Skeletal muscle tissue (tissue), 4 donors: ENCODE measurements around the gene ANO10. TPM values are rescaled to one million over a fixed set of nuclear protein-coding genes. Genes with fewer than 3 reads are reported as not detected.
A peak's percentile ranks its signal among the peaks of the same experiment; 100 is the strongest.

Source experiments
- H3K27ac ChIP-seq: one replicate; pipeline ENCODE4 v1.7.0; 2013; ENCODE audit warnings: mild to moderate bottlenecking, low read depth, low read length, inconsistent platforms
- H3K27me3 ChIP-seq, 3 donors: one replicate each; pipeline ENCODE4 v1.7.0; 2013; ENCODE audit warnings: low read length in 3 of 3; ENCODE audit not compliant: control insufficient read depth in 3 of 3, insufficient read depth in 3 of 3
- H3K36me3 ChIP-seq, 3 donors: one replicate each; pipeline ENCODE4 v1.7.0; 2013; ENCODE audit warnings: low read length in 3 of 3; ENCODE audit not compliant: control insufficient read depth in 3 of 3, insufficient read depth in 3 of 3
- H3K4me1 ChIP-seq, 3 donors: one replicate each; pipeline ENCODE4 v1.7.0; 2013; ENCODE audit warnings: low read length in 3 of 3, mild to moderate bottlenecking in 3 of 3; ENCODE audit not compliant: control insufficient read depth in 3 of 3, insufficient read depth in 3 of 3
- H3K4me3 ChIP-seq, 3 donors: one replicate each; pipeline ENCODE4 v1.7.0; 2013; ENCODE audit warnings: low read length in 3 of 3
- H3K9ac ChIP-seq, 3 donors: one replicate each; pipeline ENCODE4 v1.7.0; 2013; ENCODE audit warnings: low read length in 3 of 3, mild to moderate bottlenecking in 3 of 3, moderate library complexity in 2 of 3, low read depth in 1 of 3
- H3K9me3 ChIP-seq, 3 donors: one replicate each; pipeline ENCODE4 v1.7.0; 2013; ENCODE audit warnings: low read length in 3 of 3; ENCODE audit not compliant: control insufficient read depth in 3 of 3
- total RNA-seq: library from RNA; depleted of rRNA; stranded (reverse); fragments of >200 nt; gene quantifications from one replicate; pipeline ENCODE4 v1.2.3, GENCODE V29; 2014
- donor health status: Osteomylitis.

The ANO10 gene
- total RNA-seq, 1 donor from 2014 or later, result 25.1 TPM

DNA sequence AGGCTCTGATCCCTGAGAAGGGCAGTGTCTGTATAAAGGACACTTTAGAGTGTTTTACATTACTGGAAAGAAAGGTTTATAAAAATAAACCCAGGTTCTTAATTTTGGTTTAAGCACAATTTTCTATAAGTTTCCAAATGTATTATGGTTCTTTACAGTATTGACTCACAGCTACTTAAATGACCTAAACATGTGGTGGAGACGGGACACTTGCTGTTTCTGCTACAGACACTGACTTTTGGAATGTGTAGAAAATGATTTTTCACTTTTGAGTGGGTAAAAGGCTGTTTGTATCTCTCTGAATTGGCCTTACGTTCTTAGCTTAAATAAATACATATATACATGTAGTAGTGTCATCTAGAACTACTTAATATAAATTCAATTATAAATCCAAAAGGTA lies 280.0 kb downstream of the ANO10 start:
- Histone ChIP-seq H3K4me1 (peaks cover 0 to 7% (median 0%) of the 10 kb centered on the region in 3 donors), H3K36me3 (peaks cover 53 to 72% (median 59%) of the 10 kb centered on the region in 3 donors), H3K4me3 (no peak overlapping the region), H3K9me3 (peaks cover 0 to 7% (median 3%) of the 10 kb centered on the region in 3 donors), H3K27me3 (no peaks in the 10 kb centered on the region), H3K27ac (no peak overlapping the region), H3K9ac (no peak overlapping the region)

DNA sequence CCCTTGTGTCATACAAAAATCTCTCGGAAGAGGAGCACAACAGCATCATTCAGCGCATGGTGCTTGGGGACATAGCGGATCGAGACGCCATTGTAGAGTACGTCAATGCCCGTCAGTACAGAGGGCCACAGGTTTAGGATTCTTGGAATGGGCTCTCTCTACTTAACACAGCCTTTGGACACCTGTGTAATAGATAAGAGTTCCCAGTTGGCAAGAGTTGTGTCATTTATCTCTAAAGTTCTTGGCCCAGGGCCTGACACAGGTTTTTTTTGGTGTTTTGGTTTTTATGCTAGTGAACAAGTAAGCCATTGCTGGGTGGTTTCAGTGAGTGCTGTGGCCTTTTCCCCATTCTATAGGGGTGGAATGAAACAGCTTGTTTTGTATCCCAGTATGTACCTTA lies 281.4 kb downstream of the ANO10 start:
- peaks cover 3 to 13% (median 6%) of the 10 kb centered on the region in 3 donors for H3K9me3 ChIP-seq
- H3K27ac ChIP-seq, result no peak overlapping the region
- H3K4me3 ChIP-seq, result no peak overlapping the region
- H3K4me1 ChIP-seq, result peaks cover 0 to 7% (median 0%) of the 10 kb centered on the region in 3 donors
- peaks cover 55 to 67% (median 63%) of the 10 kb centered on the region in 3 donors for H3K36me3 ChIP-seq
- H3K27me3 ChIP-seq, result no peaks in the 10 kb centered on the region
- H3K9ac ChIP-seq, result no peak overlapping the region

DNA sequence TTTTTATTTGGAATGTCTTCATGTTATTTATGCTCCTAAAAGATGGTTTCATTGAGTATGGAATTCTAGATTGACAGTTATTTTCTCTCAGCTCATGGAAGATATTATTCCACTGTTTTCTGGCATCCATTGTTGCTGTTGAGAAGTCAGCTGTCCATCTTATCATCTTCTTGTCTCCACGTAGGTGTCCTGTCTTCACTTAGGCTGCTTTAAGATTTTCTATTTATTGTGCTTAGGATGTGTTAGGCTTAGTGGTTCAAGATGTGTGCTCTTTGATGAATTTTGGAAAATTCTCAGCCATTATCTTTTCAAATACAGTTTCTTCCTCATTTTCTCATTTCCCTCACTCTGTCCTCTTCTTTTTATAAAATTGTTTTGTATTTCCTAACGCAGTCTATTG lies 283.5 kb downstream of the ANO10 start:
- Histone ChIP-seq H3K4me3 (no peak overlapping the region), H3K36me3 (peaks cover 41 to 58% (median 56%) of the 10 kb centered on the region in 3 donors), H3K27me3 (no peaks in the 10 kb centered on the region), H3K4me1 (peaks cover 0 to 4% (median 0%) of the 10 kb centered on the region in 3 donors), H3K27ac (no peak overlapping the region), H3K9ac (no peak overlapping the region), H3K9me3 (peaks cover 3 to 14% (median 6%) of the 10 kb centered on the region in 3 donors)

DNA sequence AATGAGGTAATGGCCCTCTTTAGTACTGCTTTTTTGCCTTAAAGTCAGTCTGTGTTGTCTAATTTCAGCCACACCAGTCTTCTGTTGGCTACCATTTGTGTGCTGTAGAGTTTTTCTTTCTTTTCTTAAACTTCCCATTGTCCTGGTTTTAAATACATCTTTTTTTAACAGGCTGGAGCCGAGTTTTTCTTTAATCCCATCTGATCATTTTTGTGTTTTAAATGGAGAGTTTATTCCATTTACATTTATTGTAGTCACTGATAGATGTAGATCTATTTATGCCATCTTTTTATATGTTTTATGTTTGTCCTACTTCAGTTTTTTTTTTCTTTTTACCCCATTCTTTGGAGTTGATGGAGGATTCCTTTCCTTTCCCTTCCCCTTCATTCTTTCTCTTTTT lies 286.0 kb downstream of the ANO10 start:
- Histone ChIP-seq H3K27me3 (no peaks in the 10 kb centered on the region), H3K27ac (no peak overlapping the region), H3K9ac (no peak overlapping the region), H3K9me3 (peaks cover 3 to 14% (median 6%) of the 10 kb centered on the region in 3 donors), H3K36me3 (peaks cover 31 to 43% (median 42%) of the 10 kb centered on the region in 3 donors), H3K4me3 (no peak overlapping the region), H3K4me1 (no peaks in the 10 kb centered on the region)

DNA sequence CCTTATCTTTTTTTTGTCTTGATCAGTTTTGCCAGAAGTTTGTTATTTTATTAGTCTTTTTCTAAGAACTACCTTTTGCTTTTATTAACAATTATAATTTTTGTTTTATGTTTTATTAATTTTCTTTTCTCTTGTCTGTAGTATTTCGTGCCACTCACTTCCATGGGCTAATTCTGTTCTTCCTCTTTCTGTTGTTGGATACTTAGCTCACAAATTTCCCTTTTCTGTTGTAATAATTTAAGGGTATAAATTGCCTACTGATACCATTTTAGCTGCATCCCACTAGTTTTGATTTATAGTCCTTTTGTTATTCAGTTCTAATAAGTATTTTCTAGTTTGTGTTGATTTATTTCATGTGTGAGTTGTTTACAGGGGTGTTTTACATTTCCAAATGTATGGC lies 286.8 kb downstream of the ANO10 start:
- no peak overlapping the region for H3K9ac ChIP-seq
- no peaks in the 10 kb centered on the region for H3K4me1 ChIP-seq
- H3K9me3 ChIP-seq, result peaks cover 3 to 14% (median 6%) of the 10 kb centered on the region in 3 donors
- peaks cover 25 to 35% (median 34%) of the 10 kb centered on the region in 3 donors for H3K36me3 ChIP-seq
- H3K4me3 ChIP-seq, result no peak overlapping the region
- H3K27ac ChIP-seq, result no peak overlapping the region
- no peaks in the 10 kb centered on the region for H3K27me3 ChIP-seq

DNA sequence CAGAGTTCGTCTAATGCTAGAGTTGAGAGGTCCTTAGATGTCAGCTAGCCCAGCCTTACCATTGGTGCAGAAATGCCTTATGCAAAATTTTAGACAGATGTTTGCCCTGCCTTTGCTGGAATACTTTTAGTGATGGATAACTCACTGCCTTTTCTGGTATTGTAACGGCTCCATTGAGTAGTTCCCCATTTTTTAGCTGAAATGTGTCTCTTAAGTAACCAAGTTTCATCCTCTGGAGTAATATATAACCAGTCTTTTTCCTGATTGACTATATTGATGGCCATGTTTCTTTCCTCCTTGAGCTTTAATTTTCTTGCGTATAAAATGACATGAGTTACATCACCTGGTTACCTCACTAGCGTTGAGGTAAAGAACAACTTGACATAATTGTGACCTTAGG lies 290.4 kb downstream of the ANO10 start:
- no peak overlapping the region for H3K9ac ChIP-seq
- H3K27me3 ChIP-seq, result no peaks in the 10 kb centered on the region
- H3K4me3 ChIP-seq, result no peak overlapping the region
- H3K9me3 ChIP-seq, result peaks cover 0 to 7% (median 6%) of the 10 kb centered on the region in 3 donors
- peaks cover 14 to 19% (median 16%) of the 10 kb centered on the region in 3 donors for H3K4me1 ChIP-seq
- H3K27ac ChIP-seq, result no peak overlapping the region
- H3K36me3 ChIP-seq, result peaks cover 4 to 16% (median 10%) of the 10 kb centered on the region in 3 donors

DNA sequence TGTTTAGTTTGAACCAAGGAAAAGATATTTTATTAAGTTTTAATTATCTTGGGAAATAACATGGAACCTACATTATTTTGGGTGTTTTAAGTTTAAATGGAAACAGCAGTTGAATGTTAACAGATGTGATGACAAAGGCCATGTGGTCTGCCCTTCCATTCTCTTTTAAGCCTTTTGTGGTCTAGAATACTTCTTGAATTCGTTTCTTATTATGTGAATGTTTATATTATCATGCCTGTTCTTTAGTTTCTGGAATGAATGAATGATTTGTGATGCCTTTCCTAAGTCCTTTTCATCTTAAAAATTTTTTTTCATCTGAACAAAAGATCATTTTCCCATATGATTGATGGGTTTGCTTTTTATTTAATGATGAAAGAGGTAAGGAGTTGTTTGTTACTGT lies 290.8 kb downstream of the ANO10 start:
- H3K27me3 ChIP-seq, result no peaks in the 10 kb centered on the region

DNA sequence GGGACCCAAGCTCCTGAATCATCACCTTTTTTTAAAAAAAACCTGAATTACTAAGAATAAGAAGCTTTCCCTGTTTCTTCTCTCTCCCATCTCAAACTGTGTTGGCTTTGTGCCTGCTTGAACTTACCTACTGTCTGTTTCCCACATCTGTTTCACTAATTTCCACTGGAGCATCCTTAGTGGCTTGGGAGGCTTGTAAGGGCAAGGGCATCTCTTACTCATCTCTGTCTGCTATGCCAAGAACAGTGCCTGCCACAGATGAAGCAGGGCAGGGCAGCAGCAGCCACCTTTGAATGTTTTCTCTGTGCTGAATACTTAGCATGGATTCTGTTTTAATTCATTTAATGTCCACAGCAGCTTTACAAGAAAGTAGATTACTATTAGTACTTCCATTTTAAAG lies 293.2 kb downstream of the ANO10 start:
- H3K9me3 ChIP-seq, result no peaks in the 10 kb centered on the region
- H3K4me1 ChIP-seq, result peaks cover 22 to 30% (median 24%) of the 10 kb centered on the region in 3 donors
- H3K36me3 ChIP-seq, result peaks cover 0 to 3% (median 3%) of the 10 kb centered on the region in 3 donors
- no peaks in the 10 kb centered on the region for H3K27me3 ChIP-seq
- H3K4me3 ChIP-seq, result no peak overlapping the region
- no peak overlapping the region for H3K9ac ChIP-seq
- H3K27ac ChIP-seq, result peak overlapping the region; percentile 79

More for the DNA sequence above, 290.8 kb downstream of the ANO10 start:
- Histone ChIP-seq H3K36me3 (peaks cover 2 to 12% (median 10%) of the 10 kb centered on the region in 3 donors), H3K27ac (no peak overlapping the region), H3K4me3 (no peak overlapping the region), H3K9me3 (peaks cover 0 to 7% (median 3%) of the 10 kb centered on the region in 3 donors), H3K9ac (no peak overlapping the region), H3K4me1 (peaks cover 18 to 23% (median 20%) of the 10 kb centered on the region in 3 donors)

DNA sequence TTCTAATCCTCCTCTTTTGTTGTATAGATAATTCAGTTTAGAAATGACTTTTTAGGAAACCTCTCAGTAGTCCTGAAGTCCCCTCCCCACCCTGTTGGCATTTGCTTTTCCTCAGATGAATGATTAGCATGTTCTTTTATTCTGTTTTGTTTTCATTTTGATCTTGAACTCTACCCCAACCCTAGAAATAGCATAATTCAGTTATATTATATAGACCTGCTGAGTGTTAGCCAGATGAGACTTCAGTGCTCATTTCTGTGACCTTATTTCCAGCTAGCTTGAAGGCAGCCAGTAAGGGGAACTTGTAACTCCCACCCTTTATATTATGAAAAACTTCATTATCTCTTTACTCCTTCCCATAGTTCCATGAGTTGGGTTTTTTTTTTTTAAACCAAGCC lies 294.2 kb downstream of the ANO10 start:
- Histone ChIP-seq H3K4me3 (peak overlapping the region in 1 of 3 donors; percentile 24), H3K27ac (peak overlapping the region; percentile 79), H3K4me1 (peaks cover 22 to 30% (median 24%) of the 10 kb centered on the region in 3 donors), H3K9me3 (no peaks in the 10 kb centered on the region), H3K27me3 (no peaks in the 10 kb centered on the region), H3K36me3 (peaks cover 0 to 2% (median 2%) of the 10 kb centered on the region in 3 donors), H3K9ac (no peak overlapping the region)

DNA sequence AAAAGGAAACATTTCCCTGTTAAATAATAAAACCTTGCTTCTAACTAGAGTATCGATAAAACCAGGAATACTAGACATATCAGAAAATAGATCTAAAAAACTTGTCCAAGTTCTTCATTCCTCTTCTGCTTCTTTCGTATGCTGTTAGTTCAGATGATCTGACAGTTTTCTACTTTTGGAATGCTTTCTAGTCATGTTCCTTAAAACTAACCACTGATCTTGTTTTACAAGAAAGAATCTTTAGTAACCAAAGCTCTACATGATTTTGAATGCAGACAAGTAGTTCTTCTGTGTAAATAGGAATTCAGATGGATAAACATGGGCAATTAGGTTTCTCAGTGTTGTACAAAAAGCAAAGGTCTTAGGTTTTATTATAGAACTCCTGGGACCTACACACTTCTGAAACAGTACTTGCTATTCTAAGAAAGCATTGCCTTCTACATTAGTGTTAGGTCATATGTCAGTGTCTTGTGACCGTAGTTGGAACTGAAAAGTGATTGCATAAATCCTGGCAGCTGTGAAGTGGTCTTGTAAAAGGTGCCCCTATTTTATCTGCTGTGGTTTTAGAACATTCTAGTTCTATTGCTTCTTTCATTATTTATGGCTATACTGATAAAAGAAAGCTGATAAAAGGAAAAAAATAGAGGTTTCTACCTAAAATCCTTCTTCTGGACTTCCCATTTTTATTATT lies 294.8 kb downstream of the ANO10 start:
- Histone ChIP-seq H3K27me3 (no peaks in the 10 kb centered on the region), H3K27ac (peak overlapping the region; percentile 79), H3K9me3 (no peaks in the 10 kb centered on the region), H3K36me3 (no peaks in the 10 kb centered on the region), H3K9ac (peak overlapping the region in 2 of 3 donors; percentile 35 to 49), H3K4me3 (peak overlapping the region in 2 of 3 donors; percentile 24 to 46), H3K4me1 (peaks cover 22 to 30% (median 24%) of the 10 kb centered on the region in 3 donors)
